HCT116 (cell line): ENCODE measurements around the gene RTP4. TPM values are rescaled to one million over a fixed set of nuclear protein-coding genes. Genes with fewer than 3 reads are reported as not detected.

ENCODE experiments used
- ATAC-seq: fragments of 200-7000 bp; cut with Tn5 transposase; 2 replicates; pipeline ENCODE4 v1.9.1; 2020; ENCODE audit warnings: mild to moderate bottlenecking, moderate library complexity
- BruUV-seq: library from RNA; stranded (reverse); fragments of 400-500 nt; replicated peaks from 2 replicates; lab custom pipeline; 2021; lab: Mats Ljungman, UMichigan
- CTCF ChIA-PET: fragments of 300-600 bp; sonication (Branson Sonifier 250); formaldehyde crosslinking; loops from one replicate; lab custom pipeline; 2021; ENCODE audit warnings: antibody characterized with exemption; lab: Charles Lee
- POLR2A ChIA-PET: fragments of 300-600, 350-600 bp; sonication (Branson Sonifier 250); formaldehyde crosslinking; loops from one replicate; lab custom pipeline; 2021; ENCODE audit warnings: antibody characterized with exemption; lab: Charles Lee
- RAD21 ChIA-PET, 2 experiments: fragments of 300-600 bp; sonication (Branson Sonifier 250); formaldehyde crosslinking; loops; one replicate each; lab custom pipeline; 2023; ENCODE audit warnings: low total read pairs in 2 of 2; ENCODE audit not compliant: uncharacterized antibody in 2 of 2, unreplicated experiment in 2 of 2, low non-redundant PET in 1 of 2; lab: Charles Lee
- DNase-seq: peaks from one replicate; pipeline ENCODE4 v3.0.0-alpha.2; 2010; ENCODE audit warnings: low read depth, low spot score
- H2AFZ ChIP-seq: fragments of 200-600 bp; shearing (Covaris generic), sonication (generic); 2 replicates; pipeline ENCODE4 v1.6.1; 2017; ENCODE audit warnings: low read depth, mixed run types, mixed read lengths, antibody characterized with exemption, low read length; ENCODE audit not compliant: poor library complexity, severe bottlenecking
- H3K27ac ChIP-seq: 2 replicates; pipeline ENCODE4 v1.5.1; 2012; ENCODE audit warnings: low read depth, low read length
- H3K27me3 ChIP-seq: fragments of 200-600 bp; sonication (generic); 2 replicates; pipeline ENCODE4 v1.6.1; 2016; ENCODE audit warnings: mixed run types, low read length, mixed read lengths; ENCODE audit not compliant: insufficient read depth
- H3K36me3 ChIP-seq, 2 experiments: fragments of 200-500 bp in 1 of 2; fragments of 200-600 bp in 1 of 2; sonication (Bioruptor generic) in 1 of 2; sonication (generic) in 1 of 2; 2 replicates each; pipeline versions ENCODE4 v1.5.1 to v1.6.1; 2014 to 2016; ENCODE audit warnings: low read length in 2 of 2, inconsistent platforms in 1 of 2, mixed read lengths in 1 of 2, mixed run types in 1 of 2; ENCODE audit not compliant: insufficient read depth in 2 of 2, control insufficient read depth in 1 of 2
- H3K4me1 ChIP-seq, 2 experiments: fragments of 200-600 bp in 1 of 2; sonication (generic) in 1 of 2; 2 replicates each; pipeline versions ENCODE4 v1.5.1 to v1.6.1; 2012 to 2017; ENCODE audit warnings: low read length in 2 of 2, inconsistent platforms in 1 of 2, mild to moderate bottlenecking in 1 of 2, mixed read lengths in 1 of 2, mixed run types in 1 of 2, moderate library complexity in 1 of 2; ENCODE audit not compliant: insufficient read depth in 2 of 2, control insufficient read depth in 1 of 2
- H3K4me2 ChIP-seq: fragments of 200-600 bp; sonication (generic); 2 replicates; pipeline ENCODE4 v1.6.1; 2017; ENCODE audit warnings: mixed run types, low read length, mixed read lengths
- H3K4me3 ChIP-seq, 2 experiments: fragments of 200-600 bp in 1 of 2; sonication (generic) in 1 of 2; replicated peaks in 1 of 2; 2 replicates each; pipeline ENCODE4 v1.5.1; 2011 to 2016; ENCODE audit warnings: low read length in 2 of 2, control low read depth in 1 of 2, low read depth in 1 of 2, mild to moderate bottlenecking in 1 of 2, mixed read lengths in 1 of 2, mixed run types in 1 of 2
- H3K79me2 ChIP-seq: fragments of 200-600 bp; sonication (generic); 2 replicates; pipeline ENCODE4 v1.6.1; 2017; ENCODE audit warnings: mild to moderate bottlenecking, mixed run types, low read length, moderate library complexity, mixed read lengths; ENCODE audit not compliant: insufficient read depth
- H3K9ac ChIP-seq: fragments of 200-600 bp; sonication (generic); 2 replicates; pipeline ENCODE4 v1.6.1; 2016; ENCODE audit warnings: low read length, mixed read lengths
- H3K9me2 ChIP-seq: fragments of 200-600 bp; sonication (generic), shearing (Covaris generic); 2 replicates; pipeline ENCODE4 v1.6.1; 2017; ENCODE audit warnings: mixed run types, mild to moderate bottlenecking, moderate library complexity; ENCODE audit not compliant: insufficient read depth
- H3K9me3 ChIP-seq, 2 experiments: fragments of 200-500 bp in 1 of 2; fragments of 200-600 bp in 1 of 2; sonication (Bioruptor generic) in 1 of 2; sonication (generic) in 1 of 2; 2 replicates each; pipeline ENCODE4 v1.6.1; 2014 to 2017; ENCODE audit warnings: low read length in 2 of 2, mixed read lengths in 2 of 2, inconsistent platforms in 1 of 2, low read depth in 1 of 2, mild to moderate bottlenecking in 1 of 2, mixed run types in 1 of 2, moderate library complexity in 1 of 2; ENCODE audit not compliant: control insufficient read depth in 1 of 2, insufficient read depth in 1 of 2
- H4K20me1 ChIP-seq: fragments of 200-600 bp; sonication (generic), shearing (Covaris generic); 2 replicates; pipeline ENCODE4 v1.6.1; 2017; ENCODE audit warnings: mixed run types, mild to moderate bottlenecking, moderate library complexity; ENCODE audit not compliant: insufficient read depth
- CBX3 ChIP-seq: IDR thresholded peaks from 2 replicates; pipeline ENCODE4 v1.6.1; 2012; ENCODE audit warnings: low read depth
- CEBPB ChIP-seq: IDR thresholded peaks from 2 replicates; pipeline ENCODE4 v1.6.1; 2012; ENCODE audit warnings: low read depth
- EGR1 ChIP-seq: IDR thresholded peaks from 2 replicates; pipeline ENCODE4 v1.6.1; 2012; ENCODE audit warnings: low read depth
- EZH2phosphoT487 ChIP-seq: fragments of 200-600 bp; IDR thresholded peaks from 2 replicates; pipeline ENCODE4 v1.6.1; 2018; ENCODE audit warnings: antibody characterized with exemption, borderline replicate concordance
- FOSL1 ChIP-seq: IDR thresholded peaks from 2 replicates; pipeline ENCODE4 v1.6.1; 2012; ENCODE audit warnings: low read depth
- JUND ChIP-seq: IDR thresholded peaks from 2 replicates; pipeline ENCODE4 v1.6.1; 2012
- POLR2A ChIP-seq: IDR thresholded peaks from 2 replicates; pipeline ENCODE4 v1.7.0; 2011; ENCODE audit warnings: borderline replicate concordance; ENCODE audit not compliant: insufficient read depth, insufficient read length; ENCODE audit errors: extremely low read depth
- SRF ChIP-seq: IDR thresholded peaks from 2 replicates; pipeline ENCODE4 v1.6.1; 2012; ENCODE audit warnings: low read depth
- ZFX ChIP-seq: fragments of 450-650 bp; IDR thresholded peaks from 2 replicates; pipeline ENCODE4 v1.6.1; 2017
- ZNF274 ChIP-seq: fragments of 200-500 bp; sonication (Bioruptor generic); IDR thresholded peaks from 2 replicates; pipeline ENCODE4 v1.6.1; 2014; ENCODE audit warnings: mild to moderate bottlenecking, low read depth, low read length, inconsistent platforms
- intact Hi-C: fragments of 100-400 bp; cut with micrococcal nuclease; formaldehyde crosslinking; loops from 2 replicates; pipeline ENCODE4 v1.10.0; 2022
- total RNA-seq: library from RNA; stranded (reverse); gene quantifications from one replicate; pipeline ENCODE4 v1.2.1, GENCODE V29; 2021; ENCODE audit not compliant: unreplicated experiment
- TF ChIP-seq, protein P1 (sequence below): IDR thresholded peaks from 2 replicates; pipeline ENCODE4 v1.6.1; 2012; ENCODE audit warnings: low read depth

The RTP4 gene
- total RNA-seq, 1 experiment from 2014 or later = not detected

DNA sequence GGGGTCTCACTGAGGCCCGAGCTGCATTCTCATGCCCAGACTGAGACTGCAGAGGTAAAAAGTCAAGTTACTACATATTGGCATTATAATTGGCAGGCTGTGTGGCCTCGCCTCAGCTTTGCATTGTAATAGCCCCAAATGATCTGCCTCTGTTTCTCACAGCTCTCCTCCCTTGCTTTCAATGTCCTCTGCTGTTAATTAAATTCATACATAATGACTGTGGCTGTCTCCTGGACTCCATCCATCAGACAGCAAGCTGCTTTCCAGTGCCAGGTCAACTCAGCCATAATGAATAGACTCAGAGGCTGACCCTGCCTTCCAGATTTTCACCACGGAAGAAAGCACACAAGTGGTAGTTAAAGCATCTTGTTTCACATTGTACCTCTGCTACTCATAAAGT lies 7.6 kb upstream of the RTP4 start:
- Histone ChIP-seq H4K20me1 (no peaks in the 10 kb centered on the region), H3K9ac (no peak overlapping the region), H3K79me2 (no peaks in the 10 kb centered on the region), H3K4me2 (no peak overlapping the region), H2AFZ (no peak overlapping the region), H3K36me3 (no peaks in the 10 kb centered on the region), H3K27ac (no peak overlapping the region), H3K27me3 (peaks cover 10% of the 10 kb centered on the region), H3K4me3 (no peak overlapping the region), H3K9me3 (no peaks in the 10 kb centered on the region), H3K9me2 (no peaks in the 10 kb centered on the region), H3K4me1 (no peaks in the 10 kb centered on the region)
- ChIA-PET RAD21 (no interaction called here), POLR2A (no interaction called here), CTCF (no interaction called here)
- intact Hi-C loops = no loop called here
- DNase-seq (no peak), ATAC-seq (no peak)
- no TSS peak for BruUV-seq
- TF ChIP-seq ZNF274 (no peak), FOSL1 (no peak), ZFX (no peak), POLR2A (no peak), EZH2phosphoT487 (no peak), CEBPB (no peak), EGR1 (no peak), SRF (no peak), JUND (no peak), CBX3 (no peak)
- TF ChIP-seq, protein P1, sequence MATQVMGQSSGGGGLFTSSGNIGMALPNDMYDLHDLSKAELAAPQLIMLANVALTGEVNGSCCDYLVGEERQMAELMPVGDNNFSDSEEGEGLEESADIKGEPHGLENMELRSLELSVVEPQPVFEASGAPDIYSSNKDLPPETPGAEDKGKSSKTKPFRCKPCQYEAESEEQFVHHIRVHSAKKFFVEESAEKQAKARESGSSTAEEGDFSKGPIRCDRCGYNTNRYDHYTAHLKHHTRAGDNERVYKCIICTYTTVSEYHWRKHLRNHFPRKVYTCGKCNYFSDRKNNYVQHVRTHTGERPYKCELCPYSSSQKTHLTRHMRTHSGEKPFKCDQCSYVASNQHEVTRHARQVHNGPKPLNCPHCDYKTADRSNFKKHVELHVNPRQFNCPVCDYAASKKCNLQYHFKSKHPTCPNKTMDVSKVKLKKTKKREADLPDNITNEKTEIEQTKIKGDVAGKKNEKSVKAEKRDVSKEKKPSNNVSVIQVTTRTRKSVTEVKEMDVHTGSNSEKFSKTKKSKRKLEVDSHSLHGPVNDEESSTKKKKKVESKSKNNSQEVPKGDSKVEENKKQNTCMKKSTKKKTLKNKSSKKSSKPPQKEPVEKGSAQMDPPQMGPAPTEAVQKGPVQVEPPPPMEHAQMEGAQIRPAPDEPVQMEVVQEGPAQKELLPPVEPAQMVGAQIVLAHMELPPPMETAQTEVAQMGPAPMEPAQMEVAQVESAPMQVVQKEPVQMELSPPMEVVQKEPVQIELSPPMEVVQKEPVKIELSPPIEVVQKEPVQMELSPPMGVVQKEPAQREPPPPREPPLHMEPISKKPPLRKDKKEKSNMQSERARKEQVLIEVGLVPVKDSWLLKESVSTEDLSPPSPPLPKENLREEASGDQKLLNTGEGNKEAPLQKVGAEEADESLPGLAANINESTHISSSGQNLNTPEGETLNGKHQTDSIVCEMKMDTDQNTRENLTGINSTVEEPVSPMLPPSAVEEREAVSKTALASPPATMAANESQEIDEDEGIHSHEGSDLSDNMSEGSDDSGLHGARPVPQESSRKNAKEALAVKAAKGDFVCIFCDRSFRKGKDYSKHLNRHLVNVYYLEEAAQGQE = no peak
